Vagina (tissue), 2 donors: ENCODE results near the gene ELMO1.

Experiments
- POLR2AphosphoS5 ChIP-seq, 2 donors: sonication (generic); formaldehyde crosslinking; IDR thresholded peaks; one replicate each; pipeline ENCODE4 v1.9.0; 2017; ENCODE audit warnings: antibody characterized with exemption in 2 of 2, mild to moderate bottlenecking in 2 of 2, low read depth in 1 of 2; ENCODE audit not compliant: insufficient read depth in 1 of 2
- TF ChIP-seq, protein P1 (sequence below), 3 experiments: fragments of 450-650 bp in 2 of 3; fragments of 200-600 bp in 1 of 3; sonication (generic) in 1 of 3; IDR thresholded peaks; one replicate each; pipeline ENCODE4 v1.5.1; 2017 to 2019; ENCODE audit warnings: antibody characterized with exemption in 3 of 3, mild to moderate bottlenecking in 2 of 3, moderate library complexity in 2 of 3

- TF ChIP-seq POLR2AphosphoS5 (IDR thresholded peaks at IDR 0.05; ENCODE audit: insufficient read depth in 1 of 2, low read depth in 1 of 2): peak in 1 of 2 donors; percentile 88
- TF ChIP-seq, protein P1, sequence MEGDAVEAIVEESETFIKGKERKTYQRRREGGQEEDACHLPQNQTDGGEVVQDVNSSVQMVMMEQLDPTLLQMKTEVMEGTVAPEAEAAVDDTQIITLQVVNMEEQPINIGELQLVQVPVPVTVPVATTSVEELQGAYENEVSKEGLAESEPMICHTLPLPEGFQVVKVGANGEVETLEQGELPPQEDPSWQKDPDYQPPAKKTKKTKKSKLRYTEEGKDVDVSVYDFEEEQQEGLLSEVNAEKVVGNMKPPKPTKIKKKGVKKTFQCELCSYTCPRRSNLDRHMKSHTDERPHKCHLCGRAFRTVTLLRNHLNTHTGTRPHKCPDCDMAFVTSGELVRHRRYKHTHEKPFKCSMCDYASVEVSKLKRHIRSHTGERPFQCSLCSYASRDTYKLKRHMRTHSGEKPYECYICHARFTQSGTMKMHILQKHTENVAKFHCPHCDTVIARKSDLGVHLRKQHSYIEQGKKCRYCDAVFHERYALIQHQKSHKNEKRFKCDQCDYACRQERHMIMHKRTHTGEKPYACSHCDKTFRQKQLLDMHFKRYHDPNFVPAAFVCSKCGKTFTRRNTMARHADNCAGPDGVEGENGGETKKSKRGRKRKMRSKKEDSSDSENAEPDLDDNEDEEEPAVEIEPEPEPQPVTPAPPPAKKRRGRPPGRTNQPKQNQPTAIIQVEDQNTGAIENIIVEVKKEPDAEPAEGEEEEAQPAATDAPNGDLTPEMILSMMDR (IDR thresholded peaks at IDR 0.05): peak in 2 of 3 experiments; percentile 25 to 53
These were observed at the start of gene ELMO1 for GRCh38 chr7:37448636-37449361.
